HFFc6 (cell line): ENCODE data around the gene SLC9A7. TPM values are rescaled to one million over a fixed set of nuclear protein-coding genes. Genes with fewer than 3 reads are reported as not detected.
A peak's percentile ranks its signal among the peaks of the same experiment; 100 is the strongest.

Experiments
- DNase-seq: peaks from one replicate; pipeline ENCODE4 v3.0.0-alpha.2; 2018
- H3K27ac Mint-ChIP-seq: 2 replicates; pipeline ENCODE4 v1.8.0; 2020; ENCODE audit warnings: mild to moderate bottlenecking, mixed read lengths
- H3K27me3 Mint-ChIP-seq: 2 replicates; pipeline ENCODE4 v1.8.0; 2021; ENCODE audit warnings: mild to moderate bottlenecking, moderate library complexity, mixed read lengths; ENCODE audit not compliant: insufficient read depth
- H3K36me3 Mint-ChIP-seq: 2 replicates; pipeline ENCODE4 v1.8.0; 2021; ENCODE audit warnings: low read depth, mixed read lengths
- H3K4me1 Mint-ChIP-seq: 2 replicates; pipeline ENCODE4 v1.8.0; 2020; ENCODE audit warnings: low read depth, mixed read lengths
- H3K4me3 Mint-ChIP-seq: 2 replicates; pipeline ENCODE4 v1.8.0; 2020; ENCODE audit warnings: mild to moderate bottlenecking, moderate library complexity, mixed read lengths
- H3K9me3 Mint-ChIP-seq: 2 replicates; pipeline ENCODE4 v1.8.0; 2020; ENCODE audit warnings: mild to moderate bottlenecking, mixed read lengths
- total RNA-seq, 6 experiments: library from RNA; stranded (reverse); fragmentation: NEBNext Ultra II Directional; extraction: Animal tissue kit (Norgen Biotek cat#: 25700); gene quantifications; 2 replicates in 1 of 6; 3 replicates in 5 of 6; pipeline ENCODE4 v1.2.3, GENCODE V29; 2021
- TF ChIP-seq, protein P1 (sequence below): fragments of 200-600 bp; sonication (generic); IDR thresholded peaks from 2 replicates; pipeline ENCODE4 v1.5.0; 2021; ENCODE audit warnings: antibody characterized with exemption, mild to moderate bottlenecking

Gene SLC9A7
- total RNA-seq, 6 experiments from 2014 or later, result 41.8 to 54.1 (median 45.7) TPM

DNA sequence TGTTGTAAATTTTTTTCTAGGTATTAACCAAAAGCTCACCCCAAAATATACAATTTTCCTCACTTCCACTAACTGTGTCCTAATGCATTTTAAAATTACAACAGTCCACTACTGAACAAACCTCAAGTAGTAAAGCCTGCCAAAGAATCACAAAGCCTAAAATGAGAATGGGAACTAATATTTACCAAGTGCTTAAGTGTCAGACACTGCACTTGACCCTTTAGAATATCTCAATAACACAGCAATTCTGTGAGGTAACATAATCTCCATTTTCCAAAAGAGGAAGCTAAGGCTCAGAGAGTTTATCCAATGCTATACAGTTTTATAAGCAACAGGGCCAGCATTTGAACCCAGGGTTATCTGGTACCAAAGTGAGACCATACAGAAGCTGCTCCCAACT lies 4.9 kb downstream of the SLC9A7 start:
- no peak overlapping the region for H3K4me3 Mint-ChIP-seq
- no peak overlapping the region for H3K27ac Mint-ChIP-seq
- no peaks in the 10 kb centered on the region for H3K9me3 Mint-ChIP-seq
- no peak for DNase-seq
- peaks cover 30% of the 10 kb centered on the region for H3K4me1 Mint-ChIP-seq
- H3K36me3 Mint-ChIP-seq, result peaks cover 4% of the 10 kb centered on the region; the same call in 1 of the 2 replicates
- H3K27me3 Mint-ChIP-seq, result no peaks in the 10 kb centered on the region
- TF ChIP-seq, protein P1, sequence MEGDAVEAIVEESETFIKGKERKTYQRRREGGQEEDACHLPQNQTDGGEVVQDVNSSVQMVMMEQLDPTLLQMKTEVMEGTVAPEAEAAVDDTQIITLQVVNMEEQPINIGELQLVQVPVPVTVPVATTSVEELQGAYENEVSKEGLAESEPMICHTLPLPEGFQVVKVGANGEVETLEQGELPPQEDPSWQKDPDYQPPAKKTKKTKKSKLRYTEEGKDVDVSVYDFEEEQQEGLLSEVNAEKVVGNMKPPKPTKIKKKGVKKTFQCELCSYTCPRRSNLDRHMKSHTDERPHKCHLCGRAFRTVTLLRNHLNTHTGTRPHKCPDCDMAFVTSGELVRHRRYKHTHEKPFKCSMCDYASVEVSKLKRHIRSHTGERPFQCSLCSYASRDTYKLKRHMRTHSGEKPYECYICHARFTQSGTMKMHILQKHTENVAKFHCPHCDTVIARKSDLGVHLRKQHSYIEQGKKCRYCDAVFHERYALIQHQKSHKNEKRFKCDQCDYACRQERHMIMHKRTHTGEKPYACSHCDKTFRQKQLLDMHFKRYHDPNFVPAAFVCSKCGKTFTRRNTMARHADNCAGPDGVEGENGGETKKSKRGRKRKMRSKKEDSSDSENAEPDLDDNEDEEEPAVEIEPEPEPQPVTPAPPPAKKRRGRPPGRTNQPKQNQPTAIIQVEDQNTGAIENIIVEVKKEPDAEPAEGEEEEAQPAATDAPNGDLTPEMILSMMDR, result no peak

DNA sequence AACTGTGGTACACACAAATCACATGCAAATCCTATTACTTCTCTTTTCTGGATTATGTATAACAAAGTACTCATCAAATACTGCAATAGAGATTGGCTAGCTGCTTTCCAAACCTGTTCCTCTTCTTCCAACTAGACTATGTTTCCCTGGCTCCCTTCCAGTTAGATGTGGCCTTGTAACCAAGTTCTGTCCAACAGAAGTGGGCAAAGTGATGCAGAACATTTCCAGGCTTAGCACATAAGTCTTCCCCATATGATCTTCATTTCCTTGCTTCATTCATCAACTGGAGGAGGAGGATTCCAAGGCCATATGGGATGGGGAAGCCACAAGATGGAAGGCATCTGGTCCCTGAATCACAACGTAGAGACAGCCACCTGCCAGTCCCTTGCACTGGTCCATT lies 8.0 kb downstream of the SLC9A7 start:
- Mint-ChIP-seq H3K9me3 (no peaks in the 10 kb centered on the region), H3K36me3 (peaks cover 6% of the 10 kb centered on the region; the same call in 1 of the 2 replicates), H3K27me3 (no peaks in the 10 kb centered on the region), H3K4me1 (peaks cover 18% of the 10 kb centered on the region), H3K4me3 (no peak overlapping the region), H3K27ac (no peak overlapping the region)
- TF ChIP-seq, protein P1, result no peak
- no peak for DNase-seq

DNA sequence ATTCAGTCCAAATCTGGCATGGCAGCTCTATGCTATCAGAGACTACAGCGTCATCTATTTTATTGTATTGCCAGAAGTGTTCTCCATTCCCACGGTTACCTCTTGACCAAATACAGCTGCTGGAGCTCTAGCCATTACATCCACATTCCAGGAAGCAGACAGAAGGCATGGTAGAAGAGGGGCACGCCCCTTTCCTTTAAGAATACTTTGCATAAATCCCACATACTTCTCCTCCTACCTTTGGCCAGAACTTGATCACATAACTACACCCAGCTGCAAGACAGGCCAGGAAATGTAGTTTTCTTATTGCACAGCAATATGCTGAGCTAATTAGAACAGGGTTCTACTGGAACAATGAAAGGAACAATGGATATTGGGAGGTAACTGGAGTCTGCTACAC lies 14.9 kb downstream of the SLC9A7 start:
- no peaks in the 10 kb centered on the region for H3K27me3 Mint-ChIP-seq
- no peaks in the 10 kb centered on the region for H3K9me3 Mint-ChIP-seq

GRCh38 chrX:46743046-46743445 lies 15.9 kb downstream of the SLC9A7 start:
- no peaks in the 10 kb centered on the region for H3K27me3 Mint-ChIP-seq
- no peak overlapping the region for H3K4me3 Mint-ChIP-seq
- H3K4me1 Mint-ChIP-seq, result peaks cover 35% of the 10 kb centered on the region
- H3K9me3 Mint-ChIP-seq, result no peaks in the 10 kb centered on the region
- TF ChIP-seq, protein P1, result no peak
- no peak for DNase-seq
- H3K36me3 Mint-ChIP-seq, result peaks cover 25% of the 10 kb centered on the region
- no peak overlapping the region for H3K27ac Mint-ChIP-seq

More for the DNA sequence above, 14.9 kb downstream of the SLC9A7 start:
- TF ChIP-seq, protein P1, result no peak
- no peak overlapping the region for H3K27ac Mint-ChIP-seq
- H3K4me3 Mint-ChIP-seq, result no peak overlapping the region
- peaks cover 24% of the 10 kb centered on the region for H3K36me3 Mint-ChIP-seq
- no peak for DNase-seq
- peaks cover 39% of the 10 kb centered on the region for H3K4me1 Mint-ChIP-seq

DNA sequence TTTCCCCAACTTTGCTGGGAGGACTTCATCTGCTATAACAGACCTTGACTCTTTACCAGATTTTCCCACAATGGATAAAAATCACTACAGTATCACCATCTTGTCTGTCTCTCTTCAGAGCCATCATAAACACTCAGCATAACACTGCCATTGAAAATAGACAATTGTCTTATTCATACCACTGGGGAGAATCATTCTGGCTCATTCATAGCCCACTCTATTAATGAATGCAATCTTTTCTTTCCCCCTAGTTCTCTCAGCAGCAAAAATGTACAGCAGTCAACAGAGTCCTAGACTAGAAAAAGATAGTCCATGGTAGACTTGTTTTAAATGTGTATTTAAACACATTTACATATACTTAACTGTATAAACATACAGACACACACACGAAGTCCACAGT lies 19.2 kb downstream of the SLC9A7 start:
- peaks cover 17% of the 10 kb centered on the region for H3K9me3 Mint-ChIP-seq
- no peaks in the 10 kb centered on the region; the same call in 1 of the 2 replicates for H3K27me3 Mint-ChIP-seq
- H3K36me3 Mint-ChIP-seq, result peaks cover 36% of the 10 kb centered on the region
- TF ChIP-seq, protein P1, result no peak
- H3K4me1 Mint-ChIP-seq, result peaks cover 57% of the 10 kb centered on the region
- H3K4me3 Mint-ChIP-seq, result no peak overlapping the region; the same call in 1 of the 2 replicates
- DNase-seq, result no peak
- peak overlapping the region; percentile 16; the same call in 1 of the 2 replicates for H3K27ac Mint-ChIP-seq

- TF ChIP-seq, protein P1, result no peak
- Mint-ChIP-seq H3K27ac (peak overlapping the region; percentile 92), H3K9me3 (peaks cover 17% of the 10 kb centered on the region), H3K4me3 (peak overlapping the region; percentile 61), H3K27me3 (no peaks in the 10 kb centered on the region; the same call in 1 of the 2 replicates), H3K36me3 (peaks cover 29% of the 10 kb centered on the region), H3K4me1 (peaks cover 54% of the 10 kb centered on the region)
- DNase-seq, result peak; percentile 41
These were observed 21.5 kb downstream of the SLC9A7 start for GRCh38 chrX:46737462-46737861.
